Measurements from ENCODE around the gene STAC3. TPM values are rescaled to one million over a fixed set of nuclear protein-coding genes. Genes with fewer than 3 reads are reported as not detected.
A peak's percentile ranks its signal among the peaks of the same experiment; 100 is the strongest.

Gene STAC3
- total and polyA plus RNA-seq, 2 of the 13 experiments (the other 11 are each of a cell fraction or from before 2014, with no cell fraction given), result 0.18 to 0.22 TPM

DNA sequence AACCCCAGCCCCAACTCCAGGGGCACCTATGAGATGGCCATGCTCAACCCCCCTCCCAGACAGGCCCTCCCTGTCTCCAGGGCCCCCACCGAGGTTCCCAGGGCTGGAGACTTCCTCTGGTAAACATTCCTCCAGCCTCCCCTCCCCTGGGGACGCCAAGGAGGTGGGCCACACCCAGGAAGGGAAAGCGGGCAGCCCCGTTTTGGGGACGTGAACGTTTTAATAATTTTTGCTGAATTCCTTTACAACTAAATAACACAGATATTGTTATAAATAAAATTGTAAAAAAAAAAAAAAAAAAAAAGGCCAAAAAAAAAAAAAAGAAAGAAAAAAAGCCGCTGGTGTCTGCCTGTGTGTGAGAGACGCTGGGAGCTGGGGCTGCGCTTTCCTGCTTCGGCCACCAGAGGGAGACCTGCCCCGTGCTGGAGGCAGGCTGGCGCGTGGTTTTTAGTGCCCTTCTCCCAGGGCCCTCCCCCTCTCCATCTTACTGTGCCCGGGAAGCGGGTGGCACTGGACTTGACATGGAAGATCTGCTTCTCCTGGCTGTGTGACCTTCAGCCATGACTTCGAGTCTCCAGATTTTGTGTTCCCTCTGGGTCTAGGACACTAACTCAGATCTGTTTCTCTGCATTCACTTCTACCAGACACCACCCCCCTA is 37.8 kb downstream of the STAC3 start (continued):
- TF ChIP-seq, protein P1, sequence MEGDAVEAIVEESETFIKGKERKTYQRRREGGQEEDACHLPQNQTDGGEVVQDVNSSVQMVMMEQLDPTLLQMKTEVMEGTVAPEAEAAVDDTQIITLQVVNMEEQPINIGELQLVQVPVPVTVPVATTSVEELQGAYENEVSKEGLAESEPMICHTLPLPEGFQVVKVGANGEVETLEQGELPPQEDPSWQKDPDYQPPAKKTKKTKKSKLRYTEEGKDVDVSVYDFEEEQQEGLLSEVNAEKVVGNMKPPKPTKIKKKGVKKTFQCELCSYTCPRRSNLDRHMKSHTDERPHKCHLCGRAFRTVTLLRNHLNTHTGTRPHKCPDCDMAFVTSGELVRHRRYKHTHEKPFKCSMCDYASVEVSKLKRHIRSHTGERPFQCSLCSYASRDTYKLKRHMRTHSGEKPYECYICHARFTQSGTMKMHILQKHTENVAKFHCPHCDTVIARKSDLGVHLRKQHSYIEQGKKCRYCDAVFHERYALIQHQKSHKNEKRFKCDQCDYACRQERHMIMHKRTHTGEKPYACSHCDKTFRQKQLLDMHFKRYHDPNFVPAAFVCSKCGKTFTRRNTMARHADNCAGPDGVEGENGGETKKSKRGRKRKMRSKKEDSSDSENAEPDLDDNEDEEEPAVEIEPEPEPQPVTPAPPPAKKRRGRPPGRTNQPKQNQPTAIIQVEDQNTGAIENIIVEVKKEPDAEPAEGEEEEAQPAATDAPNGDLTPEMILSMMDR (CRISPR knock-in tag; IDR thresholded peaks at IDR 0.05), result peak; percentile 84
- no peak for TF ChIP-seq ZNF556 (CRISPR knock-in tag; IDR thresholded peaks at IDR 0.05; ENCODE audit: borderline replicate concordance)
- no peak for TF ChIP-seq SYNCRIP (IDR thresholded peaks at IDR 0.05; ENCODE audit: insufficient read depth, low read depth, low read length)
- peak; percentile 21; the same call in 1 of the 2 replicates for TF ChIP-seq SMC3 (IDR thresholded peaks at IDR 0.05; ENCODE audit: low read length)
- TF ChIP-seq XRCC5 (optimal IDR thresholded peaks at IDR 0.05; ENCODE audit: low read length), result peak; percentile 90
- no peak for TF ChIP-seq TOPORS (CRISPR knock-in tag; IDR thresholded peaks at IDR 0.05)
- TF ChIP-seq MXD4 (CRISPR knock-in tag; IDR thresholded peaks at IDR 0.05), result no peak
- peak; percentile 45; the same call in 1 of the 2 replicates for TF ChIP-seq MYC (CRISPR knock-in tag; IDR thresholded peaks at IDR 0.05; ENCODE audit: borderline replicate concordance)
- no peak for TF ChIP-seq TSC22D2 (CRISPR knock-in tag; IDR thresholded peaks at IDR 0.05; ENCODE audit: borderline replicate concordance)
- TF ChIP-seq, protein P2, sequence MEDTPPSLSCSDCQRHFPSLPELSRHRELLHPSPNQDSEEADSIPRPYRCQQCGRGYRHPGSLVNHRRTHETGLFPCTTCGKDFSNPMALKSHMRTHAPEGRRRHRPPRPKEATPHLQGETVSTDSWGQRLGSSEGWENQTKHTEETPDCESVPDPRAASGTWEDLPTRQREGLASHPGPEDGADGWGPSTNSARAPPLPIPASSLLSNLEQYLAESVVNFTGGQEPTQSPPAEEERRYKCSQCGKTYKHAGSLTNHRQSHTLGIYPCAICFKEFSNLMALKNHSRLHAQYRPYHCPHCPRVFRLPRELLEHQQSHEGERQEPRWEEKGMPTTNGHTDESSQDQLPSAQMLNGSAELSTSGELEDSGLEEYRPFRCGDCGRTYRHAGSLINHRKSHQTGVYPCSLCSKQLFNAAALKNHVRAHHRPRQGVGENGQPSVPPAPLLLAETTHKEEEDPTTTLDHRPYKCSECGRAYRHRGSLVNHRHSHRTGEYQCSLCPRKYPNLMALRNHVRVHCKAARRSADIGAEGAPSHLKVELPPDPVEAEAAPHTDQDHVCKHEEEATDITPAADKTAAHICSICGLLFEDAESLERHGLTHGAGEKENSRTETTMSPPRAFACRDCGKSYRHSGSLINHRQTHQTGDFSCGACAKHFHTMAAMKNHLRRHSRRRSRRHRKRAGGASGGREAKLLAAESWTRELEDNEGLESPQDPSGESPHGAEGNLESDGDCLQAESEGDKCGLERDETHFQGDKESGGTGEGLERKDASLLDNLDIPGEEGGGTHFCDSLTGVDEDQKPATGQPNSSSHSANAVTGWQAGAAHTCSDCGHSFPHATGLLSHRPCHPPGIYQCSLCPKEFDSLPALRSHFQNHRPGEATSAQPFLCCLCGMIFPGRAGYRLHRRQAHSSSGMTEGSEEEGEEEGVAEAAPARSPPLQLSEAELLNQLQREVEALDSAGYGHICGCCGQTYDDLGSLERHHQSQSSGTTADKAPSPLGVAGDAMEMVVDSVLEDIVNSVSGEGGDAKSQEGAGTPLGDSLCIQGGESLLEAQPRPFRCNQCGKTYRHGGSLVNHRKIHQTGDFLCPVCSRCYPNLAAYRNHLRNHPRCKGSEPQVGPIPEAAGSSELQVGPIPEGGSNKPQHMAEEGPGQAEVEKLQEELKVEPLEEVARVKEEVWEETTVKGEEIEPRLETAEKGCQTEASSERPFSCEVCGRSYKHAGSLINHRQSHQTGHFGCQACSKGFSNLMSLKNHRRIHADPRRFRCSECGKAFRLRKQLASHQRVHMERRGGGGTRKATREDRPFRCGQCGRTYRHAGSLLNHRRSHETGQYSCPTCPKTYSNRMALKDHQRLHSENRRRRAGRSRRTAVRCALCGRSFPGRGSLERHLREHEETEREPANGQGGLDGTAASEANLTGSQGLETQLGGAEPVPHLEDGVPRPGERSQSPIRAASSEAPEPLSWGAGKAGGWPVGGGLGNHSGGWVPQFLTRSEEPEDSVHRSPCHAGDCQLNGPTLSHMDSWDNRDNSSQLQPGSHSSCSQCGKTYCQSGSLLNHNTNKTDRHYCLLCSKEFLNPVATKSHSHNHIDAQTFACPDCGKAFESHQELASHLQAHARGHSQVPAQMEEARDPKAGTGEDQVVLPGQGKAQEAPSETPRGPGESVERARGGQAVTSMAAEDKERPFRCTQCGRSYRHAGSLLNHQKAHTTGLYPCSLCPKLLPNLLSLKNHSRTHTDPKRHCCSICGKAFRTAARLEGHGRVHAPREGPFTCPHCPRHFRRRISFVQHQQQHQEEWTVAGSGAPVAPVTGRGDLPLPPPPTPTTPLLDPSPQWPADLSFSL (CRISPR knock-in tag; IDR thresholded peaks at IDR 0.05), result no peak
- no peak for TF ChIP-seq SP5 (CRISPR knock-in tag; IDR thresholded peaks at IDR 0.05; ENCODE audit: borderline replicate concordance, low read depth)
- peak; percentile 92 for TF ChIP-seq HNRNPL (IDR thresholded peaks at IDR 0.05; ENCODE audit: low read depth, low read length)
- TF ChIP-seq, protein P3, sequence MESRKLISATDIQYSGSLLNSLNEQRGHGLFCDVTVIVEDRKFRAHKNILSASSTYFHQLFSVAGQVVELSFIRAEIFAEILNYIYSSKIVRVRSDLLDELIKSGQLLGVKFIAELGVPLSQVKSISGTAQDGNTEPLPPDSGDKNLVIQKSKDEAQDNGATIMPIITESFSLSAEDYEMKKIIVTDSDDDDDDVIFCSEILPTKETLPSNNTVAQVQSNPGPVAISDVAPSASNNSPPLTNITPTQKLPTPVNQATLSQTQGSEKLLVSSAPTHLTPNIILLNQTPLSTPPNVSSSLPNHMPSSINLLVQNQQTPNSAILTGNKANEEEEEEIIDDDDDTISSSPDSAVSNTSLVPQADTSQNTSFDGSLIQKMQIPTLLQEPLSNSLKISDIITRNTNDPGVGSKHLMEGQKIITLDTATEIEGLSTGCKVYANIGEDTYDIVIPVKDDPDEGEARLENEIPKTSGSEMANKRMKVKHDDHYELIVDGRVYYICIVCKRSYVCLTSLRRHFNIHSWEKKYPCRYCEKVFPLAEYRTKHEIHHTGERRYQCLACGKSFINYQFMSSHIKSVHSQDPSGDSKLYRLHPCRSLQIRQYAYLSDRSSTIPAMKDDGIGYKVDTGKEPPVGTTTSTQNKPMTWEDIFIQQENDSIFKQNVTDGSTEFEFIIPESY (CRISPR knock-in tag; IDR thresholded peaks at IDR 0.05), result peak; percentile 93
- TF ChIP-seq RAD21 (CRISPR knock-in tag; IDR thresholded peaks at IDR 0.05), result peak; percentile 66
- TF ChIP-seq, protein P4, sequence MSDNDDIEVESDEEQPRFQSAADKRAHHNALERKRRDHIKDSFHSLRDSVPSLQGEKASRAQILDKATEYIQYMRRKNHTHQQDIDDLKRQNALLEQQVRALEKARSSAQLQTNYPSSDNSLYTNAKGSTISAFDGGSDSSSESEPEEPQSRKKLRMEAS (IDR thresholded peaks at IDR 0.05), result peak; percentile 48; the same call in 1 of the 2 replicates
- TF ChIP-seq, protein P5, sequence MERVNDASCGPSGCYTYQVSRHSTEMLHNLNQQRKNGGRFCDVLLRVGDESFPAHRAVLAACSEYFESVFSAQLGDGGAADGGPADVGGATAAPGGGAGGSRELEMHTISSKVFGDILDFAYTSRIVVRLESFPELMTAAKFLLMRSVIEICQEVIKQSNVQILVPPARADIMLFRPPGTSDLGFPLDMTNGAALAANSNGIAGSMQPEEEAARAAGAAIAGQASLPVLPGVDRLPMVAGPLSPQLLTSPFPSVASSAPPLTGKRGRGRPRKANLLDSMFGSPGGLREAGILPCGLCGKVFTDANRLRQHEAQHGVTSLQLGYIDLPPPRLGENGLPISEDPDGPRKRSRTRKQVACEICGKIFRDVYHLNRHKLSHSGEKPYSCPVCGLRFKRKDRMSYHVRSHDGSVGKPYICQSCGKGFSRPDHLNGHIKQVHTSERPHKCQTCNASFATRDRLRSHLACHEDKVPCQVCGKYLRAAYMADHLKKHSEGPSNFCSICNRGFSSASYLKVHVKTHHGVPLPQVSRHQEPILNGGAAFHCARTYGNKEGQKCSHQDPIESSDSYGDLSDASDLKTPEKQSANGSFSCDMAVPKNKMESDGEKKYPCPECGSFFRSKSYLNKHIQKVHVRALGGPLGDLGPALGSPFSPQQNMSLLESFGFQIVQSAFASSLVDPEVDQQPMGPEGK (CRISPR knock-in tag; IDR thresholded peaks at IDR 0.05), result 0 out of 2 replicates have a peak, but pooled peaks have one; percentile 25
- TF ChIP-seq ZFP41 (CRISPR knock-in tag; IDR thresholded peaks at IDR 0.05; ENCODE audit: borderline replicate concordance), result no peak
